Measurements from ENCODE around the gene RPN2. TPM values are rescaled to one million over a fixed set of nuclear protein-coding genes. Genes with fewer than 3 reads are reported as not detected.
A peak's percentile ranks its signal among the peaks of the same experiment; 100 is the strongest.

Gene RPN2
- total RNA-seq, 6 experiments from 2014 or later, result 261 to 304 (median 270) TPM

DNA sequence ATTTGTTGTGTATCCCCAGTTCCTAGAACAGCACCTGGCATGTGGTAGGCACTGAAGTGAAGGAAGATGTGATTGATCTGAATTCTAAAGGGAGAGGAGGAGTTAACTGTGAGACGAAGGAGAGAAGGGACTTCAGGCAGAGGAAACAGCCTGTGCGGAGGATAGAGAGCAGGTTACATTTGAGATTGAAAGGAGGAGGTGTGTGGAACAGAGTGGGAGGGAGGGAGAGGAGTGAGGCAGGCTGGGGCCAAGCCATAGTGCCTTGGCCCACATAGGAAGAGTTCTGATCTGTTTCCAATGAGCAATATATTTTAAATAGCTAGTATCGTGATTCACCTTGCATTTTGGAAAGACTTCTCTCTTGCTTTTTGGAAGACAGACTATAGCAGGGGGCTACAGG lies 14.1 kb downstream of the RPN2 start:
- no peaks in the 10 kb centered on the region for H3K27me3 Mint-ChIP-seq (ENCODE audit: insufficient read depth)
- H3K4me1 Mint-ChIP-seq (ENCODE audit: low read depth), result peaks cover 25% of the 10 kb centered on the region
- H3K27ac Mint-ChIP-seq, result no peak overlapping the region
- TF ChIP-seq, protein P1, sequence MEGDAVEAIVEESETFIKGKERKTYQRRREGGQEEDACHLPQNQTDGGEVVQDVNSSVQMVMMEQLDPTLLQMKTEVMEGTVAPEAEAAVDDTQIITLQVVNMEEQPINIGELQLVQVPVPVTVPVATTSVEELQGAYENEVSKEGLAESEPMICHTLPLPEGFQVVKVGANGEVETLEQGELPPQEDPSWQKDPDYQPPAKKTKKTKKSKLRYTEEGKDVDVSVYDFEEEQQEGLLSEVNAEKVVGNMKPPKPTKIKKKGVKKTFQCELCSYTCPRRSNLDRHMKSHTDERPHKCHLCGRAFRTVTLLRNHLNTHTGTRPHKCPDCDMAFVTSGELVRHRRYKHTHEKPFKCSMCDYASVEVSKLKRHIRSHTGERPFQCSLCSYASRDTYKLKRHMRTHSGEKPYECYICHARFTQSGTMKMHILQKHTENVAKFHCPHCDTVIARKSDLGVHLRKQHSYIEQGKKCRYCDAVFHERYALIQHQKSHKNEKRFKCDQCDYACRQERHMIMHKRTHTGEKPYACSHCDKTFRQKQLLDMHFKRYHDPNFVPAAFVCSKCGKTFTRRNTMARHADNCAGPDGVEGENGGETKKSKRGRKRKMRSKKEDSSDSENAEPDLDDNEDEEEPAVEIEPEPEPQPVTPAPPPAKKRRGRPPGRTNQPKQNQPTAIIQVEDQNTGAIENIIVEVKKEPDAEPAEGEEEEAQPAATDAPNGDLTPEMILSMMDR (IDR thresholded peaks at IDR 0.05), result no peak
- H3K4me3 Mint-ChIP-seq, result no peak overlapping the region
- H3K9me3 Mint-ChIP-seq, result no peaks in the 10 kb centered on the region
- DNase-seq, result no peak
- H3K36me3 Mint-ChIP-seq (ENCODE audit: low read depth), result no peaks in the 10 kb centered on the region; the same call in 1 of the 2 replicates

DNA sequence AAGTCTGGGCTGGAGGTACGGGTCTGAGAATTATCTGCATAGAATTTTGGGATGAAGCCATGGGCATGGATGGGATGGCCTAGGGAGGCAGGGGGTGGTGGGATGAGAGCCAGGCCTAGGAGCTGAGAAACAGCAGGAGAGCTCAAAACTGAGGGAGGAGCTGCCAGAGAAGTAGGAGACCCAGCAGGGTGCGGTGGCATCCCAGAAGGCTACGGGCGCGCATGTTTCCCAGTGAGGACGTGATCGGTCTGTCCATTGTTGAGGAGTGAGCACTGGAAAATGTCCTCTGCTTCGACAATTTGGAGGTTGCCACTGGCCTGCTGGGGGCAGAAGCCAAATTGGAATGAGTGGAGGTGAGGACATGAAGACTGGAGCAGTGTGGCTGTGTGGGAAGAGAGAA lies 14.7 kb downstream of the RPN2 start:
- no peak overlapping the region for H3K27ac Mint-ChIP-seq
- H3K36me3 Mint-ChIP-seq (ENCODE audit: low read depth), result no peaks in the 10 kb centered on the region; the same call in 1 of the 2 replicates
- TF ChIP-seq, protein P1 (IDR thresholded peaks at IDR 0.05), result no peak
- no peak for DNase-seq
- H3K9me3 Mint-ChIP-seq, result no peaks in the 10 kb centered on the region
- H3K27me3 Mint-ChIP-seq (ENCODE audit: insufficient read depth), result no peaks in the 10 kb centered on the region
- H3K4me3 Mint-ChIP-seq, result no peak overlapping the region
- peaks cover 25% of the 10 kb centered on the region for H3K4me1 Mint-ChIP-seq (ENCODE audit: low read depth)

DNA sequence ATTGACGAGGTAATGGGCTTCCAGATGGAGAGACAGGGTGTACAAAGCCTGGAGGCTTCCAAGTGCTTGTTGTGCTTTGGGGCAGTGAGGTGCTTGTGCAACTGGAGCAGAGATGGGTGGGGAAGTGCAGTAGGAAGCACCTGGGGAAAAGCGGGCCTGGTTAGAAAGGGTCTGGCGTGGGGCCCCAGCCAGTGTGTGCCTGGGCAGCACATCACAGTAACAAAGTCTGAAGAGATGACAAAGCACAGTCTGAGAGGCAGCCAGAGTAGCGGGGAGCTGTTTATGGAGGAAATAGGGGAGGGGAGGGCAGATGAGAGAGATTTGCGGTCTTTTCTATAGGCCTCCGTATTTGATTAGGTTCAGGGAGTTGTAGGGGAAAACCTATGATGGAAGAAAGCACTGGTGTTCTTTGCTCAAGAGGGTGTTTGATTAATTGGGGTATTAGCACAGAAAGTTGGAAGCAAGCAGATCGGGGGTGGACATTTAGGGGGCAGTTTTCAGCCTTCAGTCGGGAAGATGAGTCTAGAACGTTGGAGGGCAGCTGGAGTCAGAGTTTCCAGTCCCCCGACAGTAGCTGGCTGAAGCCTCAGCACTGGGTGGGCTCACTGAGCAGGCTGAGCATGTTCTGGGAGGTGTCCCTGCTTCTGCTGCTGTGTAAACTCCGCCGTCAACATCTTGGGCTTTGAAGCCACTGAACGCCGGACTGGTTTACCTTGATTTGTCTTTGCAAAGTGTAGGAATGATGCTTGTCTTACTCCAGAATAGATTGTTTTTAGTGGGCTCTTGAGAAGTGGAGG lies 15.7 kb downstream of the RPN2 start:
- no peaks in the 10 kb centered on the region; the same call in 1 of the 2 replicates for H3K27me3 Mint-ChIP-seq (ENCODE audit: insufficient read depth)
- no peaks in the 10 kb centered on the region for H3K9me3 Mint-ChIP-seq
- H3K27ac Mint-ChIP-seq, result no peak overlapping the region
- TF ChIP-seq, protein P1 (IDR thresholded peaks at IDR 0.05), result no peak
- H3K36me3 Mint-ChIP-seq (ENCODE audit: low read depth), result no peaks in the 10 kb centered on the region; the same call in 1 of the 2 replicates
- H3K4me3 Mint-ChIP-seq, result no peak overlapping the region
- DNase-seq, result no peak
- peaks cover 25% of the 10 kb centered on the region for H3K4me1 Mint-ChIP-seq (ENCODE audit: low read depth)

DNA sequence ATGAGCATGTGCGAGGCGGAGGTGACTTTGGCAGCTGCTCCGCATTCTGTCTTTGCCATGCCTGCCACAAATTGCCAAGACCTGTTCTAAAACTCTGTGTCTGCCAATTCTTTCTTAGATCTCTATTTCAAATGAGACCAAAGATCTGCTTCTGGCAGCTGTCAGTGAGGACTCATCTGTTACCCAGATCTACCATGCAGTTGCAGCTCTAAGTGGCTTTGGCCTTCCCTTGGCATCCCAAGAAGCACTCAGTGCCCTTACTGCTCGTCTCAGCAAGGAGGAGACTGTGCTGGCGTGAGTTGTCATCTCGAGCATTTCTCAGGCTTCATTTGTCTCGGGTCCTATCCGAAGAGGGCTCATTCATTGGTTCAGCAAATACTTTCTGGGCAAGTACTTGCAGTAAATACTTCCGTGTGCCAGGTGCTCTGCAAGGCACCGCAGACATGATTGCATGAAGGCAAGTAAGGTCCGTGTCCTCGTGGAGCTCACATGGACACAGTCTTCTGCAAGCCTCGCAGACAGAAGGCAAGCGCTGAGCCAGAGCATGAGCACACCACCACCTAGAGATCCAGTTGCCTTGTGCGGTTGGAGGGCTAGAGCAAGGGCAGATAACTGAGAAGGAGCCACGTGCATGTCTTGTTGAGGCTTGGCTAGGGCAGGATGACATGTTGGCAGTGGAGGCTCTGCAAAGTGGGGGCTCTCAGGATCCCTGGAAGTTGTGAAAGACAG lies 20.0 kb downstream of the RPN2 start:
- no peaks in the 10 kb centered on the region; the same call in 1 of the 2 replicates for H3K27me3 Mint-ChIP-seq (ENCODE audit: insufficient read depth)
- DNase-seq, result no peak
- H3K9me3 Mint-ChIP-seq, result no peaks in the 10 kb centered on the region
- H3K4me1 Mint-ChIP-seq (ENCODE audit: low read depth), result peaks cover 31% of the 10 kb centered on the region
- H3K4me3 Mint-ChIP-seq, result no peak overlapping the region
- peaks cover 10% of the 10 kb centered on the region; the same call in 1 of the 2 replicates for H3K36me3 Mint-ChIP-seq (ENCODE audit: low read depth)
- TF ChIP-seq, protein P1 (IDR thresholded peaks at IDR 0.05), result no peak
- H3K27ac Mint-ChIP-seq, result peak overlapping the region; percentile 13; the same call in 1 of the 2 replicates

DNA sequence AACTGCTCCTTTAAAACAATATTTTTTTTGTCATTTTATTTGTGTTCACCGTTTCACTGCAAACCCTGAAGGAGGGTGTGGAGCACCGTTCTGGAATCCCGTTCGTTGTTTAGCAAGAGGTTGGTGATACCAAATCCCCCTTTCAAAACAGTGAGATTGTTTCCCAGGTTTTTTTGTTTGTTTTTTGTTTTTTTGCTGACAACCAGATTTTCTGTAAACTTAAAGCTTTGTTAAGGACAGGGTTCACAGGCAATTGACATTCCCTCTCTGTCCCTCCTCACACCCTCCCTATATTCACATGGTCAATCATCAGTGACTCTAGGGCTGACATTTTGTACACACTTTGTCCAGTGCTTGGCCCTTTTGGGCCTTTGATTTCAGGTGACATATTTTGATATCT lies 21.2 kb downstream of the RPN2 start:
- no peaks in the 10 kb centered on the region; the same call in 1 of the 2 replicates for H3K27me3 Mint-ChIP-seq (ENCODE audit: insufficient read depth)
- H3K36me3 Mint-ChIP-seq (ENCODE audit: low read depth), result peaks cover 23% of the 10 kb centered on the region; the same call in 1 of the 2 replicates
- H3K4me3 Mint-ChIP-seq, result 0 out of 2 replicates have a peak overlapping the region, but pooled peaks have one; percentile 16
- DNase-seq, result no peak
- no peaks in the 10 kb centered on the region for H3K9me3 Mint-ChIP-seq
- TF ChIP-seq, protein P1 (IDR thresholded peaks at IDR 0.05), result no peak
- H3K4me1 Mint-ChIP-seq (ENCODE audit: low read depth), result peaks cover 32% of the 10 kb centered on the region
- H3K27ac Mint-ChIP-seq, result peak overlapping the region; percentile 93
